ENCODE results near the gene C3orf33.
"Not testable (repeated sequence)": the region's sequence is repeated elsewhere in the genome, so short reads cannot be mapped to it uniquely, and the experiment has no call there.

C3orf33 gene

GRCh38 chr3:155847993-155848392 lies 41.9 kb upstream of the C3orf33 start:
- in situ Hi-C loops (cut with HindIII; ENCODE audit: low pct_ligation_motif_present, low sequenced_read_pairs): no loop called here
- Histone ChIP-seq H3K27ac (no peak overlapping the region), H3K4me3 (ENCODE audit: low read depth, low read length) (no peak overlapping the region), H3K36me3 (replicated peaks) (no peaks in the 10 kb centered on the region), H3K27me3 (replicated peaks) (no peaks in the 10 kb centered on the region)
- no peak for TF ChIP-seq CTCF (IDR thresholded peaks at IDR 0.05; ENCODE audit: low read depth, low read length, missing control alignments)
- no peak for DNase-seq

- Histone ChIP-seq H3K27me3 (replicated peaks) (no peaks in the 10 kb centered on the region), H3K27ac (no peak overlapping the region), H3K4me3 (ENCODE audit: low read depth, low read length) (no peak overlapping the region), H3K36me3 (replicated peaks) (no peaks in the 10 kb centered on the region)
- TF ChIP-seq CTCF (IDR thresholded peaks at IDR 0.05; ENCODE audit: low read depth, low read length, missing control alignments): no peak
- in situ Hi-C loops (cut with HindIII; ENCODE audit: low pct_ligation_motif_present, low sequenced_read_pairs): no loop called here
- DNase-seq: peak; percentile 7
These were observed 40.0 kb upstream of the C3orf33 start for GRCh38 chr3:155846119-155846518.

GRCh38 chr3:155843569-155843968 lies 37.5 kb upstream of the C3orf33 start:
- TF ChIP-seq CTCF (IDR thresholded peaks at IDR 0.05; ENCODE audit: low read depth, low read length, missing control alignments): no peak
- H3K36me3 ChIP-seq (replicated peaks): no peaks in the 10 kb centered on the region
- no peak for DNase-seq
- no peak overlapping the region for H3K4me3 ChIP-seq (ENCODE audit: low read depth, low read length)
- no peak overlapping the region for H3K27ac ChIP-seq
- no peaks in the 10 kb centered on the region for H3K27me3 ChIP-seq (replicated peaks)
- in situ Hi-C loops (cut with HindIII; ENCODE audit: low pct_ligation_motif_present, low sequenced_read_pairs): no loop called here

GRCh38 chr3:155835341-155836071 lies 29.4 kb upstream of the C3orf33 start:
- no peaks in the 10 kb centered on the region for H3K27me3 ChIP-seq (replicated peaks)
- peaks cover 4% of the 10 kb centered on the region for H3K36me3 ChIP-seq (replicated peaks)
- H3K4me3 ChIP-seq (ENCODE audit: low read depth, low read length): no peak overlapping the region
- no peak overlapping the region for H3K27ac ChIP-seq
- DNase-seq: no peak
- in situ Hi-C loops (cut with HindIII; ENCODE audit: low pct_ligation_motif_present, low sequenced_read_pairs): no loop called here
- TF ChIP-seq CTCF (IDR thresholded peaks at IDR 0.05; ENCODE audit: low read depth, low read length, missing control alignments): no peak

- H3K36me3 ChIP-seq (replicated peaks); H3K4me3 ChIP-seq (ENCODE audit: low read depth, low read length); in situ Hi-C loops (cut with HindIII; ENCODE audit: low pct_ligation_motif_present, low sequenced_read_pairs); DNase-seq; H3K27ac ChIP-seq; H3K27me3 ChIP-seq (replicated peaks): not testable (repeated sequence)
These were observed 22.5 kb upstream of the C3orf33 start for GRCh38 chr3:155828490-155829098.

- in situ Hi-C loops (cut with HindIII; ENCODE audit: low pct_ligation_motif_present, low sequenced_read_pairs): no loop called here
- Histone ChIP-seq H3K27ac (no peak overlapping the region), H3K27me3 (replicated peaks) (no peaks in the 10 kb centered on the region), H3K4me3 (ENCODE audit: low read depth, low read length) (no peak overlapping the region), H3K36me3 (replicated peaks) (no peaks in the 10 kb centered on the region)
- DNase-seq: no peak
- TF ChIP-seq CTCF (IDR thresholded peaks at IDR 0.05; ENCODE audit: low read depth, low read length, missing control alignments): no peak
These were observed 9.0 kb upstream of the C3orf33 start for GRCh38 chr3:155815030-155815545.

- H3K4me3 ChIP-seq (ENCODE audit: low read depth, low read length); DNase-seq; H3K27me3 ChIP-seq (replicated peaks); in situ Hi-C loops (cut with HindIII; ENCODE audit: low pct_ligation_motif_present, low sequenced_read_pairs); H3K27ac ChIP-seq; H3K36me3 ChIP-seq (replicated peaks): not testable (repeated sequence)
These were observed 7.1 kb upstream of the C3orf33 start for GRCh38 chr3:155813224-155813623.
